OCI-LY7 (cell line): ENCODE measurements around the gene SAP30.

Source experiments
- EZH2phosphoT487 ChIP-seq: fragments of 200-600 bp; sonication (generic); IDR thresholded peaks from 2 replicates; pipeline ENCODE4 v1.6.1; 2018; ENCODE audit warnings: low read depth, borderline replicate concordance, mild to moderate bottlenecking, mixed run types, antibody characterized with exemption, low read length, moderate library complexity, mixed read lengths
- TF ChIP-seq, protein P1 (sequence below): fragments of 200-600 bp; sonication (generic); conservative IDR thresholded peaks from 2 replicates; pipeline ENCODE4 v1.5.1; 2014; ENCODE audit warnings: mild to moderate bottlenecking, antibody characterized with exemption, low read length, moderate library complexity, mixed read lengths

DNA sequence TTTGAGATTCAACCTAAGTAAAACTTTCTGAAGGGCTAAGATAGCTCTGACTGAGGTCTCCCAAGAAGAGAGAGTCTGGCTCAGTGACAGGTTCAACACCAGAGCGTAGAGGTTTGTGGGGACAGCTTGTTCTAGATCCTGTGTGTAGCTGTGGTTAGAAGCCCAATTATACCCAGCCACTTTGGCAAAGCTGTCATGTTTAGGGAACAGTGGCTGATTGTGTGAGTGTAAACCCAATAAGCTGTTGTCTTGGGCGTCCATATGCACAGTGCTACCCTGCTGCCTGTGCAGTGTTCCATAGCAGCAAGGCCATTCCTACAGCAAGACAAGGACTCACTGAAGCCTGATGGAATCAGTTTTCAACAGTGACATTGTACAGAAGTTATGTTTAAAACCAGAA, 39.3 kb downstream of the SAP30 start:
- TF ChIP-seq, protein P1, sequence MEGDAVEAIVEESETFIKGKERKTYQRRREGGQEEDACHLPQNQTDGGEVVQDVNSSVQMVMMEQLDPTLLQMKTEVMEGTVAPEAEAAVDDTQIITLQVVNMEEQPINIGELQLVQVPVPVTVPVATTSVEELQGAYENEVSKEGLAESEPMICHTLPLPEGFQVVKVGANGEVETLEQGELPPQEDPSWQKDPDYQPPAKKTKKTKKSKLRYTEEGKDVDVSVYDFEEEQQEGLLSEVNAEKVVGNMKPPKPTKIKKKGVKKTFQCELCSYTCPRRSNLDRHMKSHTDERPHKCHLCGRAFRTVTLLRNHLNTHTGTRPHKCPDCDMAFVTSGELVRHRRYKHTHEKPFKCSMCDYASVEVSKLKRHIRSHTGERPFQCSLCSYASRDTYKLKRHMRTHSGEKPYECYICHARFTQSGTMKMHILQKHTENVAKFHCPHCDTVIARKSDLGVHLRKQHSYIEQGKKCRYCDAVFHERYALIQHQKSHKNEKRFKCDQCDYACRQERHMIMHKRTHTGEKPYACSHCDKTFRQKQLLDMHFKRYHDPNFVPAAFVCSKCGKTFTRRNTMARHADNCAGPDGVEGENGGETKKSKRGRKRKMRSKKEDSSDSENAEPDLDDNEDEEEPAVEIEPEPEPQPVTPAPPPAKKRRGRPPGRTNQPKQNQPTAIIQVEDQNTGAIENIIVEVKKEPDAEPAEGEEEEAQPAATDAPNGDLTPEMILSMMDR = no peak
- TF ChIP-seq EZH2phosphoT487 = no peak
